Lung (tissue), 12 donors: Measurements from ENCODE around the gene PCDH9. TPM values are rescaled to one million over a fixed set of nuclear protein-coding genes. Genes with fewer than 3 reads are reported as not detected.

ENCODE experiments used
- ATAC-seq: fragments of 200-7000 bp; cut with Tn5 transposase; one replicate; pipeline ENCODE4 v1.9.1; 2020; ENCODE audit warnings: moderate number of reproducible peaks; ENCODE audit not compliant: insufficient read depth, low FRiP score
- DNase-seq, 3 donors: peaks; one replicate each; pipeline ENCODE4 v3.0.0-alpha.2; 2013 to 2017
- H3K27ac ChIP-seq, 2 donors: one replicate each; pipeline ENCODE4 v1.5.1; 2013; ENCODE audit warnings: mild to moderate bottlenecking in 2 of 2, moderate library complexity in 2 of 2, control low read depth in 1 of 2, inconsistent platforms in 1 of 2, low read depth in 1 of 2, low read length in 1 of 2
- H3K27me3 ChIP-seq, 3 donors: one replicate each; pipeline ENCODE4 v1.5.1; 2013; ENCODE audit warnings: low read length in 2 of 3; ENCODE audit not compliant: control insufficient read depth in 3 of 3, insufficient read depth in 3 of 3
- H3K36me3 ChIP-seq, 4 donors: one replicate each; pipeline ENCODE4 v1.5.1; 2013; ENCODE audit warnings: low read length in 4 of 4, mild to moderate bottlenecking in 1 of 4, moderate library complexity in 1 of 4; ENCODE audit not compliant: control insufficient read depth in 4 of 4, insufficient read depth in 4 of 4
- H3K4me1 ChIP-seq, 5 donors: one replicate each; pipeline ENCODE4 v1.5.1; 2013; ENCODE audit warnings: low read length in 5 of 5, mild to moderate bottlenecking in 2 of 5, moderate library complexity in 1 of 5; ENCODE audit not compliant: control insufficient read depth in 5 of 5, insufficient read depth in 5 of 5
- H3K4me3 ChIP-seq: one replicate; pipeline ENCODE4 v1.5.1; 2013; ENCODE audit warnings: mild to moderate bottlenecking, control low read depth, moderate library complexity
- H3K9ac ChIP-seq, 2 donors: one replicate each; pipeline ENCODE4 v1.5.1; 2013; ENCODE audit warnings: low read length in 2 of 2, control low read depth in 1 of 2; ENCODE audit not compliant: insufficient read depth in 1 of 2
- H3K9me3 ChIP-seq, 4 donors: one replicate each; pipeline ENCODE4 v1.5.1; 2013; ENCODE audit warnings: low read length in 3 of 4, mild to moderate bottlenecking in 1 of 4, moderate library complexity in 1 of 4; ENCODE audit not compliant: control insufficient read depth in 4 of 4, insufficient read depth in 3 of 4
- CTCF ChIP-seq: IDR thresholded peaks from 2 replicates; pipeline ENCODE4 v1.5.1; 2012; ENCODE audit warnings: mild to moderate bottlenecking; ENCODE audit errors: control extremely low read depth, extremely low read depth
- WGBS, 2 donors: extraction: QIAGEN DNeasy Blood & Tissue Kit; methylation state at CpG; one replicate each; pipeline ENCODE4 v1.1.7; 2013; 5-methylcytosine and 5-hydroxymethylcytosine counted together
- polyA plus RNA-seq, 2 donors: library from polyadenylated mRNA; stranded (reverse); fragments of 200-250 nt; gene quantifications; one replicate each; pipeline ENCODE4 v1.2.1, GENCODE V29; 2013
- total RNA-seq, 2 donors: library from RNA; depleted of rRNA in 1 of 2; stranded (reverse); fragments of >200 nt in 1 of 2; gene quantifications; one replicate each; pipeline ENCODE4 v1.2.1, GENCODE V29; 2014 to 2021
- donor health status: control.
- donor health status: control.
- donor health status: Bipolar disorder and iron deficiency.
- donor health status: healthy.
- donor health status: DM: yes; HTN: yes; CAD: no.

PCDH9 gene
- total and polyA plus RNA-seq, 4 donors: 0.68 to 22.2 (median 4.1) TPM

- ATAC-seq: no peak
- TF ChIP-seq CTCF: no peak
- WGBS, 2 donors: 82 to 86% methylated on average over 4 of the region's 4 CpGs
- H3K27ac ChIP-seq: no peak overlapping the region
- H3K4me3 ChIP-seq: no peak overlapping the region
- H3K27me3 ChIP-seq: no peaks in the 10 kb centered on the region
- H3K9me3 ChIP-seq: no peaks in the 10 kb centered on the region
- DNase-seq: no peak
- H3K4me1 ChIP-seq: no peaks in the 10 kb centered on the region
- H3K9ac ChIP-seq: no peak overlapping the region
- H3K36me3 ChIP-seq: no peaks in the 10 kb centered on the region
Observed at GRCh38 chr13:66322193-66322740, 907.9 kb downstream of the PCDH9 start.

GRCh38 chr13:66314911-66315310 lies 915.2 kb downstream of the PCDH9 start:
- no peak for DNase-seq
- Histone ChIP-seq H3K9ac (no peak overlapping the region), H3K27me3 (no peaks in the 10 kb centered on the region), H3K4me1 (peaks cover 0 to 10% (median 2%) of the 10 kb centered on the region in 5 donors), H3K36me3 (no peaks in the 10 kb centered on the region), H3K9me3 (no peaks in the 10 kb centered on the region), H3K27ac (no peak overlapping the region), H3K4me3 (no peak overlapping the region)
- ATAC-seq: no peak
- WGBS, 2 donors: 81 to 84% methylated on average over 3 of the region's 3 CpGs
- no peak for TF ChIP-seq CTCF

- ATAC-seq (no peak), DNase-seq (no peak)
- H3K36me3 ChIP-seq: no peaks in the 10 kb centered on the region
- H3K4me3 ChIP-seq: no peak overlapping the region
- no peaks in the 10 kb centered on the region for H3K9me3 ChIP-seq
- peaks cover 0 to 10% (median 2%) of the 10 kb centered on the region in 5 donors for H3K4me1 ChIP-seq
- no peaks in the 10 kb centered on the region for H3K27me3 ChIP-seq
- TF ChIP-seq CTCF: no peak
- 73 to 81% methylated on average over 3 of the region's 3 CpGs for WGBS, 2 donors
- no peak overlapping the region for H3K27ac ChIP-seq
- H3K9ac ChIP-seq: no peak overlapping the region
Observed at GRCh38 chr13:66313413-66313812, 916.7 kb downstream of the PCDH9 start.
